Measurements from ENCODE around the gene KCNG2. TPM values are rescaled to one million over a fixed set of nuclear protein-coding genes. Genes with fewer than 3 reads are reported as not detected.

Gene KCNG2
- total and polyA plus RNA-seq, 2 of the 13 experiments (the other 11 are each of a cell fraction or from before 2014, with no cell fraction given) = not detected

DNA sequence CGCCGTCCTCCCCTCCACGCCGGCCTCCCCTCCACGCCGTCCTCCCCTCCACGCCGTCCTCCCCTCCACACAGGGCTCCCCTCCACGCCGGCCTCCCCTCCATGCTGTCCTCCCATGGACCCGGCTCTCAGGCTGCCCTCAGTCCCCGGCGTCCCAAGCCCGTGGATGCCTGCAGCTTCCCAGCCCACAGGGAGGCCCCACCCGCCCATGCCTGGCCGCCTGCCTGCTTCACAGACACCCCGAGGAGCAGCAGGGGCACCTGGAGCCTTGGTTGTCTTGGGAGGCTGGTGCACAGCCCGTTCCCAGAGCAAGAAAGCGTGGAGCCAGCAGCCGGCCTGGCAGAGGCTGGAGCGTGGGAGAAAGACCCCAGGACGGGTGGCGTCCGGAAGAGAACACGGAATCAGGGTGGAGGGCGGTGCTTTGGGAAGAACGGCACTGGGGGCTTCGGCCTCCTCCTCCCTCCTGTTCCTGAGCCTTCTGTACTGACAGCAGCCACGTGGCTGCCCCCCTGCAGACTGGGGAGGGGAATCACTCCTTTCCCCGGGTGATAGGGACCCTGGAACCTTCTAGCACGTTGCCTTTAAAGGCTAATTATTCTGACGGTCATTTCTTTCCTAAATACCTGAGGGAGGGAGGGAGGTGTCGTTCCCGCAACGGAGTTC, 26.2 kb upstream of the KCNG2 start:
- DNase-seq (ENCODE audit: low spot score) (no peak), ATAC-seq (no peak), FAIRE-seq (no peak)
- TF ChIP-seq, protein P1, sequence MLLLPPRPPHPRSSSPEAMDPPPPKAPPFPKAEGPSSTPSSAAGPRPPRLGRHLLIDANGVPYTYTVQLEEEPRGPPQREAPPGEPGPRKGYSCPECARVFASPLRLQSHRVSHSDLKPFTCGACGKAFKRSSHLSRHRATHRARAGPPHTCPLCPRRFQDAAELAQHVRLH (CRISPR knock-in tag; IDR thresholded peaks at IDR 0.05; ENCODE audit: borderline replicate concordance, low read depth) = no peak
- TF ChIP-seq, protein P2, sequence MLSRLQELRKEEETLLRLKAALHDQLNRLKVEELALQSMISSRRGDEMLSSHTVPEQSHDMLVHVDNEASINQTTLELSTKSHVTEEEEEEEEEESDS (CRISPR knock-in tag; IDR thresholded peaks at IDR 0.05; ENCODE audit: borderline replicate concordance) = no peak
- TF ChIP-seq, protein P3, sequence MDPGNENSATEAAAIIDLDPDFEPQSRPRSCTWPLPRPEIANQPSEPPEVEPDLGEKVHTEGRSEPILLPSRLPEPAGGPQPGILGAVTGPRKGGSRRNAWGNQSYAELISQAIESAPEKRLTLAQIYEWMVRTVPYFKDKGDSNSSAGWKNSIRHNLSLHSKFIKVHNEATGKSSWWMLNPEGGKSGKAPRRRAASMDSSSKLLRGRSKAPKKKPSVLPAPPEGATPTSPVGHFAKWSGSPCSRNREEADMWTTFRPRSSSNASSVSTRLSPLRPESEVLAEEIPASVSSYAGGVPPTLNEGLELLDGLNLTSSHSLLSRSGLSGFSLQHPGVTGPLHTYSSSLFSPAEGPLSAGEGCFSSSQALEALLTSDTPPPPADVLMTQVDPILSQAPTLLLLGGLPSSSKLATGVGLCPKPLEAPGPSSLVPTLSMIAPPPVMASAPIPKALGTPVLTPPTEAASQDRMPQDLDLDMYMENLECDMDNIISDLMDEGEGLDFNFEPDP (CRISPR knock-in tag; conservative IDR thresholded peaks at IDR 0.05) = no peak
- TF ChIP-seq ZNF781 (CRISPR knock-in tag; IDR thresholded peaks at IDR 0.05; ENCODE audit: borderline replicate concordance, not compliant biosample characterization) (no peak), NFKB2 (CRISPR knock-in tag; IDR thresholded peaks at IDR 0.05; ENCODE audit: borderline replicate concordance) (no peak), U2AF2 (IDR thresholded peaks at IDR 0.05; ENCODE audit: low read depth, low read length) (no peak), ZNF782 (CRISPR knock-in tag; IDR thresholded peaks at IDR 0.05; ENCODE audit: borderline replicate concordance) (no peak), SMC3 (IDR thresholded peaks at IDR 0.05; ENCODE audit: low read length) (no peak), HNRNPUL1 (IDR thresholded peaks at IDR 0.05; ENCODE audit: low read depth, low read length) (no peak), ZBTB8A (CRISPR knock-in tag; IDR thresholded peaks at IDR 0.05; ENCODE audit: borderline replicate concordance, low read depth) (no peak), FOXP1 (IDR thresholded peaks at IDR 0.05) (no peak), FOXP1 (CRISPR knock-in tag; IDR thresholded peaks at IDR 0.05) (no peak)
- TF ChIP-seq, protein P4, sequence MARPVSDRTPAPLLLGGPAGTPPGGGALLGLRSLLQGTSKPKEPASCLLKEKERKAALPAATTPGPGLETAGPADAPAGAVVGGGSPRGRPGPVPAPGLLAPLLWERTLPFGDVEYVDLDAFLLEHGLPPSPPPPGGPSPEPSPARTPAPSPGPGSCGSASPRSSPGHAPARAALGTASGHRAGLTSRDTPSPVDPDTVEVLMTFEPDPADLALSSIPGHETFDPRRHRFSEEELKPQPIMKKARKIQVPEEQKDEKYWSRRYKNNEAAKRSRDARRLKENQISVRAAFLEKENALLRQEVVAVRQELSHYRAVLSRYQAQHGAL (CRISPR knock-in tag; IDR thresholded peaks at IDR 0.05; ENCODE audit: not compliant biosample characterization) = no peak
- H2AFZ ChIP-seq (ENCODE audit: low read length) = no peak overlapping the region
- H3K9me3 ChIP-seq (ENCODE audit: low read length) = no peaks in the 10 kb centered on the region
- WGBS (ENCODE audit: low lambda C conversion rate) = 34% methylated on average over 32 of the region's 35 CpGs
- no peaks in the 10 kb centered on the region for H4K20me1 ChIP-seq (ENCODE audit: insufficient read depth, low read length)
- H3K4me2 ChIP-seq (ENCODE audit: low read depth, low read length) = no peak overlapping the region
- intact Hi-C loops (cut with micrococcal nuclease; ENCODE audit: unreplicated experiment) = no loop called here
- POLR2A ChIA-PET = no interaction called here
- H3K4me3 ChIP-seq (replicated peaks in 1 of 3; ENCODE audit: insufficient read depth in 1 of 3, low read depth in 2 of 3, low read length in 3 of 3) = no peak overlapping the region
- CTCF ChIA-PET (ENCODE audit: low intra/inter-chr PET ratio, low total read pairs) = no interaction called here
- H3K9ac ChIP-seq (ENCODE audit: insufficient read depth, low read depth, low read length) = no peak overlapping the region
- no peak overlapping the region for H3K27ac ChIP-seq (ENCODE audit: extremely low read length, insufficient read depth, low read length)
- no peaks in the 10 kb centered on the region for H3K4me1 ChIP-seq (ENCODE audit: insufficient read depth, low read length)
- H3K27me3 ChIP-seq (ENCODE audit: control insufficient read depth in 1 of 2, insufficient read depth in 2 of 2, low read length in 2 of 2) = peaks cover 6 to 68% of the 10 kb centered on the region in 2 experiments; a peak in 4 of 5 replicates
- no TSS peak for BruUV-seq (replicated peaks)
- no peaks in the 10 kb centered on the region for H3K79me2 ChIP-seq (ENCODE audit: insufficient read depth, low read length)
- in situ Hi-C loops (cut with HindIII; ENCODE audit: extremely low pct_ligation_motif_present, low pct_unique_long_range_greater_than_20kb) = no loop called here
- no peaks in the 10 kb centered on the region for H3K36me3 ChIP-seq (replicated peaks in 1 of 2; ENCODE audit: control insufficient read depth in 1 of 2, insufficient read depth in 2 of 2, low read length in 2 of 2)

Data from HepG2 (cell line).